GM18498 (cell line): ENCODE results near the gene A3GALT2.

Experiments used
- ATAC-seq: cut with Tn5 transposase; IDR thresholded peaks from one replicate; pipeline ENCODE4 v1.9.1; 2021; ENCODE audit warnings: mild to moderate bottlenecking, moderate library complexity; ENCODE audit not compliant: unreplicated experiment

A3GALT2 gene

DNA sequence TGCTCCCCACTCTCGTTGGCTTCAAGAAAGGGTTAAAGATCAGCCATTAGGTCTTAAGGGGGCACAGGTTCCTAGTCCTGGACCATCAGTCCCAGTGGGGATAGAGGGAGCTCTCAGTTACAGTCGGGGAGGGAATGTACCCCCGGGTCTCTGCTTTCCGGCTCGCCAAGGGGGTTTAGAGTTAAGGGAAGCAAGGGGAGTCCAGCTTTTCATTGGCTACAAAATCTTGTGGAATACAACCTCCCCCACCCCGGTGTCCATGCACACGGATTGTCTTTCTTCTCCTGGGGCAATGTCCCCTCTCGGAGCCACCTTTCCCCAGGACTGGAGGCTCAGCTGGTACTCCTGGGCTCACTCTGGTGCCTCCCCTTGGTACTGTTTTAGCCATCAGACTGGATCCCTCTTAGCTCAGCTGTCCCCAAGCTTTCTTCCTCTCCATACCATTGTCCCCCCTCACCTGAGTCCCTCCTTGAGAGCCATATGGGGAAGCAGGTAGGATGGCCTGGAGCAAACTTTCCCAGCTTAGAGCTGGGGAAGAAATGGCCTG lies at the start of gene A3GALT2:
TSS of gene A3GALT2 (minus strand) at position 480 of the 547 bp plus-strand sequence. CDS start at position 480, 0 bp downstream.
- no peak for ATAC-seq

DNA sequence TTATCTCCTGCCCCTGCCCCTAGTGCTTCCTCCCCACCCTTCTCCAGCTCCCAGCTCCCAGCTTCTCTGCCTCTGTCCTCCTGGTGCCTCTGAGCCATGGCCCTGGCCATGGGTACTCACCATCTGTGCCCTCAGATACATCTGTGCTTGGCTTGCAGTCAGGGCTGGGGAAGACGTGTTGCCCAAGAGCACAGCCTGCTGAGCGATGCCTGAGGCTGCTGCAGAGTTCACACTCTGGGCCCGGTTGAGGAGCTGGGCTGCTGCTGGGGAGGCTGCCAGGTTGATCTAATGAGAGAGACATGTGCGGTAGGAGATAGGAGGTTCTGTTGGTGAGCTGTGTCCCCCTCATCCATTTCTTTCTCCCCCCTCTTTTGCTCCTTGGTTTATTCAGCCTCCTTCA lies 49.4 kb upstream of the A3GALT2 start:
- ATAC-seq: no peak

DNA sequence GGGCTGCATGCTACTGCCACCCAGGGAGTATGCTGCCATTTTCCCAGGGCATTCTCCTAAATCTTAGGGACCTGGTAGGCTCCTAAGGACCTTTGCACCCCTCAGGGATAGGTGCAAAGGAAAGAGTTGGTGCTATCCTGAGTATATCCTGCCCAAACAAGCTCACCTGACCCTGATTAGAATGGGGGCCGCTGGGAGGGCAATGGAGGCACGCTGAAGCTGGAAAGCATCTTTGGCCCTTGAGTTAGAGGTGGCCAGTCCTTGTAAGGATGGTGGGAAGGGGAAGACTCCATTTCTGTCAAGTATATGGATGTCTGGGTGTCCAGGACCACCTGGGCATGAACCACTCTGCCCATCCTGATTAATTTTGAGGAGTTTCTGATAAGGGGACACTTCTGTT lies 48.9 kb upstream of the A3GALT2 start:
- ATAC-seq: no peak

DNA sequence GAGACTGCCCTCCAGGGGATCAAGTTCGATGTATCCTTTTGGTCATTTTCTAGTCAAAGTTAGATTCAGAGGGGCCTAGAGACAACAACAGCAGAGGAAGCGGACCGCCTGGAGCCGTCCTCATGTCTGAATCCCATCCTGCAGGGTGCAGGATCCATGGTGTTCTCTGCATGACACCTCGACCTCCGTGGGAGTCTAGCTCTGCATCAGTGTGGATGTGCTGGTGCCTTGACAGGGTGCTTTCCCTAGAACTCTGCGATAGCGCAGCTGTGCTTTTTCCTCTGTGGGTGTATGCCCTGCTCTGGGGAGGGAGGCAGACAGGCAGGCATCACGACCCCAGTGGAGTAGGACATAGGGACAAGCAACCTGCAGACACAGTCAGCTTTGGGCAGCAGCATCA lies 48.2 kb upstream of the A3GALT2 start:
- no peak for ATAC-seq

DNA sequence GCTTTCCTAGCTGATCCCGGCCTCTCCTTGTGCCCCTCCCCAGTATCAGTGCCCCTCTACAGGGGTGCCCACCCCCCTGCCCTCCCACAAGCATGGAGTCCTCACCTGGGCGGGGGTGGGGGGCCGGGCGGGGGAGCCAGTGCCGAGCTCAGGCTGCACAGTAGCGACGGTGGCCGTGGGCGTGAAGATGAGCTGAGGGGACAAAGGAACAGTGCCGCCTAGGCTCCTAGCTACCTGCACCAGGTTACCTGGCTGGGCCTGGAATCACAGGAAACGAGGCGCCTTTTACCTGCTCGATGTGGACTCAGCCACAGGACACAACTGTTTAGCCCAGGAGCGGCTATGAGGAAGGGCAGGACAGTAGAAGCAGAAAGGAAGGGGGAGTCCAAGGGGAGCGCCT lies 47.5 kb upstream of the A3GALT2 start:
- no peak for ATAC-seq

DNA sequence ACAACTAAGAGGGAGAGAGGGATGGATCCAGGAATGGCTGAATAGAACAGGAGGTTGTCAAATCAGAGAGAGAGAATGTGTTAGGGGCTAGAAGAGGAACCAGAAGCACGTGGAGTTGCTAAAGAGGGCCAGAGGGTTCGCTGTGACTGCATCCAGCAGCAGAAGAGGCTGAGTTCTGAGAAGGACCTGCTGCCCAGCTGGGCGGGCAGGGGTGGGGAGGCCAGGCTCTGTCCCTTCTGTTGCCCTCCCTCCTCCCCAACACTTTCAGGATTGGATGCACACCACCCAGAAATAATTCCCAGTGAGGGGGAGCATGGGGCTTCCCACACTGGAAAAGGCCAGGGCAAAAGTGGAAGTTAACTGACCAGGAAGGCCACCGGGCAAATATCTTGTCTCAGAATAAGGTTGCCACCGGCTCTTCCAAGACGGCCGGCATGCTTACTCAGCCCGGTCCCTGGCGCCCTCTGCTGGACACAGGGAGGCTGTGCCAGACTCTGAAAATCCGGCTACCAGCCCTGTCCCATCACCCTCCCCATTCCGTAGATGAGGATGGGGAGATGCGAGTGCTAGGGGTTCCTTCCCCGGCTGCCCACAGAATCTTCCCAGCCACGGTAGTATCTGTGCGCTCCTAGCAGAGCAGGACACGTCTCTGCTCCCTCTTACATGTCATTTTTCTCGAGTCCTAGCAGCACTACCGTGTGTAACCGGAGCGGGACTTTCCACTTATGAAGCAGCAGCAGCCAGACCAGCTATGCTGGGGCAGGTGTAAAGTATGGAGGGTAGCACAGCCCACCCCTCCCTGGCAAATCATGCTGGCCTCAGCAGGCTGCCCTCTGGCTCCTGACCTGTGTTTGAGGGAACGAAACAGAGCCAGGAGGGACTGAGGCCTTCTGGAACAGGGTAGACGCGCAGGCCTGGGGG lies 46.8 kb upstream of the A3GALT2 start:
- ATAC-seq: no peak

DNA sequence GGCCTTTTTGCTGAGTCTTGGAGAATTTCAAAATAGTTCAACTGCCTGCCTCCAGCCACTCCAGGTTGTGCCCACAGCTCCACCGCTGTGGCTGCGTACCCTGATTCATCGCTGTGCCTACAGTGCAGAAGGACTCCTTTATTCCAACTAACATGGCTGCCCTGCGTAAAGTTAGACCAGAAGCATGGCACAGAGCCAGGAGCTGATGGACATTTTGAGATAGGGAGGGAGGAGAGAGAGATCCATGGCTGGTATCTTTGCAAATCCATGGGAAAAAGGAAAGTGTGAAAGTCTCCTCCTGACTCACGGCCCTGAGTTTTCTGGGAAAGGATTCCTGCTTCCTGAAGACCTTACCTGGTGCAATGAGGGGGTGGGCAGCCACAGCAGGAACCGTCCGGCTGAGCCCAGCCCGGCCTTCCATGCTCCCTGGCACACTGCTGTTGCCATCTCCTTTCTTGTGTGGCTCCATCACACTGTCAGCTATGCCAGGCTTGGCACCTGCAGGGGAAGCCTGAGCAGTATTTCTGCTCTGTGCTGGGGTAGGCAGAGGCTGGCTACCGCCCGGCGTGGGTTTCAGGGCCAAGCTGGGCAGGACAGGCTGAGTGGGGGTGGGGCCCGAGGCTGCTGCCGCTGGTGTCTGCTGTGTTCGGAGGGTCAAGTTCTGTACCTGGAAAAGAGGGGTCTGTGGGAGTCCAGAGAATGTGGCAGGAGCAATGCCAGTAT lies 46.0 kb upstream of the A3GALT2 start:
- no peak for ATAC-seq

DNA sequence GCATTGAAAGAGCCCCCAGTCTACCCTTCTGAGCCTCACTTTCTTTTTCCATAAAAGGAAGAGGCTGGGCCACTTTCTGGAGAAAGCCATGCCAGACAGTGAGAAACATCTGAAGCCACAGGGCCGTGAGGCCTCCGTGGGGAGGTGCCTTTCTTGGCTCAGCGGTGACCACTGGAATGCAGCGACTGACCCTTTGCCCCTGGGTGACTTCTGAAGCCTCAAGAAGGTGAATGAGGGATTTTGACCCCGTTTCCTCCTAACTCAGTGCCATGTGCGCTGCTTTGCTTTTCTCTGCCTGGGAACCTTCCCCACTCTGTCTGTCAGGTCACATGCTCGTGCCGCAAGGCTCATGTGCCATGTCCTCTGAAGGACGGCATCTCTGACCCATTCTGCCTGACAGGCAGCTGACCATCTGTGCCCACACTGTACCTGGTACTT lies 44.7 kb upstream of the A3GALT2 start:
- no peak for ATAC-seq

DNA sequence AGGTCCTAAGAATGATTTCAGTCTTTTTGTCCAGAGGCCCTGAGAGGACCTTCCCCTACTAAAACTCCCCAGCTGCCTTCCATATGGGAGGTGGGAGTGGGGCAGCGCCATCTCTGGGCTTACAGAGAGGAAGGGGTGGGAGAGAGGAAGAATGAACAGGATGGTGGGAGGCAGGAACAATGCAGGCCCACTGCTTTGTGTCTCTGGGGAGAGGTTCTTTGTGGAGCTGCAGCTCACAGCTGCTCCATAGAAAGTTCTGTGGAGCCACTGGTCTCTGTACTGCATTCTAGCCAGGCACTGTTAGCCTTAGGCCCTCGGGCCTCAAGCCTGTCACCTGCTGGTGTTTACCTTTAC lies 43.6 kb upstream of the A3GALT2 start:
- no peak for ATAC-seq

DNA sequence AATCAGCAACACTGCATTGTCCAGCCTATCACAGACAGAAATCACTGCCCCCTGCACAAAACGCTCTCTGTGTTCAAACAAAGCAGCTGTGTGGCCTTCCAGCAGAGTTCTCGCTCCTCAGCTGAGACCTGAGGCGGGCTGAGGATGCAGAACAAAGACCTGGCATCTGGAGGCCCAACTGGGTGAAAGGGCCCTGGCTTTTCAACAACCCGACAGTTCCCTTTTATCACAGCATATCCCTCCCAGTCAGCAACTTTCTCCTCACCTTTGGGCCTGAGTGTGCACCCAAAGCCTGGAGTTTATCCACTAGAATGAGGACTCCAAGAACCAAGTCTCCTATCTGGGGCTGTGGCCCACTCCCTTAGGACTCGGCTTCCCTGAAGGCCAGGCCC lies 42.6 kb upstream of the A3GALT2 start:
- no peak for ATAC-seq

DNA sequence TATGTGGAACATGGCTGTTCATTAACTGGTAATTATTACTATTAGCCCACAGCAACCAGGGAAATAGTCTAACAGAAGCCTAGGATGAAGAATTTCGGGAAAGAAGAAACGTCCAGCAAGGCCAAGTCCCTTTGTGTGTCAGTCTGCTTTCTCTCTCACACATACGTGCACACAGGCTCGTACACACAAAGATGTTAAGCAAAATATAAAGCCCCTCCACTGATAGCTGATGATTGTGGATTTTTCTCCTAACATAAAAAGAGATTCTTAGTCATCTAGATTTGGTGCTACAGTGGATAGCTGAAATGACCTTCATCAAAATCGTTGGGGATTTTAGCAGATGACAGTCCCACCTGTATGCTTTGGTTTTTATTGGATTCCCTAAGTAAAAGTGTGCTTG lies 42.1 kb upstream of the A3GALT2 start:
- no peak for ATAC-seq

DNA sequence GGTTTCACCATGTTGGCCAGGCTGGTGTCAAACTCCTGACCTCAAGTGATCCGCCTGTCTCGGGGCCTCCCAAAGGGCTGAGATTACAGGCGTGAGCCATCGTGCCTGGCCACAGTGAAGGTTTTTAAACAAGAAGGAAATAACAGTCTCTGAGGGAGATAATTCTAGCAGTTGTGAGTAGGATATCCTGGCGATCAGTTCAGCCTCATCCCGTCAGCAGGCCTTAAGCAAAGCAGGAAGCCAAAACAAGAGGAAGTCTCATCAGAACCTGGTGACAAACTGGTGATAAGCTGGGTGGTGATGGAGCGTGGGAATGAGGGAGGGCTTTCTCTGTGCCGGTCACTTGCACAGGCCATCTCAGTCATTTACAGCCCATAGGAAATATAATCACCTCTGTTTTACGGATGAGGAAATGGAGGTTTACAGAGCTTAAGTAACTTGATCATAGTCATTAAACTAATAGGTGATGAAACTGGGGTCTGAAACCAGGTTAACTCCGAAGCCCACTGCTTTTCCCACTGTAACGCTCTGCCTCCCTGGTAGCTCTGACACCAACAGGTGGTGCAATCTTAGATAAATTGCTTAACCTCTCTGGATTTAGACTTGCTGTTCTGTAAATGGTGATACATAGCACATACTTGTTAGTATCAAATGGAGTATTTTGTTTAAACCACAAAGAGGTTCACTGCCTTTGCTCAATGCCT lies 40.8 kb upstream of the A3GALT2 start:
- ATAC-seq: no peak

DNA sequence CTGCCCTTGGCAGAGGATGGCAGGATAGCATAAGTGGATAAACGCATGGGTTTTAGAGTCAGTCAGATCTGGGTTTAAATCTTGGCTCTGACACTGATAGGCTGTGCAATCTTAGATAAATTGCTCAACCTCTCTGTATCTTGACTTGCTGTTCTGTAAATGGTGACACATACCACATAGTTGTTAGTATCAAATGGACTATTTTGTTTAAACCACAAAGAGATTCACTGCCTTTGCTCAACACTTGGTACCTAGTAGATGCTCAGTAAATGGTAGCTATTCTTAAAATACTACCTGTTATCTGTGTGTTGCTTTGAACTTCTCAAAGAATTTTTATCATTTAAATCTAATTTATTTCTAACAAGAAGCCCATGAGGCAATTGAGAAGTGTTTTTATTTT lies 39.5 kb upstream of the A3GALT2 start:
- ATAC-seq: no peak

DNA sequence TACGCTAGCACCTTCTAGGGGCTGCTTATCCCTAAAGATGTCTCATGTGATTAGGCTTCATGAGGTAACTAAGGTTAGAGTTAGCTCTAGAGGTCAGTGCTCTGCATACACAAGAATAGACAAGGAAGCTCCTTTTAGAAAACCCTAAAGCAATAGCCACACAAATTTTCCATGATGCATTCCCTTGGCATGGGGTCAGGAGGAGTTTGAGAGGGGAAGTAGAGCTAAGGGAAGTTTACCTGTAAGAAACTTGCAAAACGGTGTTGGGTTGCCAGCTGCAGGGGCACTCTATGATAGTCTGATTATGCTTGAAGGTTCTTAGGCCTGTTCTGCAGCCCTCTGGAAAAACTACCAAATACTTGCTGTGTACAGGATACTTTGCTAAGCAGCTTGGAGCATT lies 39.0 kb upstream of the A3GALT2 start:
- no peak for ATAC-seq

DNA sequence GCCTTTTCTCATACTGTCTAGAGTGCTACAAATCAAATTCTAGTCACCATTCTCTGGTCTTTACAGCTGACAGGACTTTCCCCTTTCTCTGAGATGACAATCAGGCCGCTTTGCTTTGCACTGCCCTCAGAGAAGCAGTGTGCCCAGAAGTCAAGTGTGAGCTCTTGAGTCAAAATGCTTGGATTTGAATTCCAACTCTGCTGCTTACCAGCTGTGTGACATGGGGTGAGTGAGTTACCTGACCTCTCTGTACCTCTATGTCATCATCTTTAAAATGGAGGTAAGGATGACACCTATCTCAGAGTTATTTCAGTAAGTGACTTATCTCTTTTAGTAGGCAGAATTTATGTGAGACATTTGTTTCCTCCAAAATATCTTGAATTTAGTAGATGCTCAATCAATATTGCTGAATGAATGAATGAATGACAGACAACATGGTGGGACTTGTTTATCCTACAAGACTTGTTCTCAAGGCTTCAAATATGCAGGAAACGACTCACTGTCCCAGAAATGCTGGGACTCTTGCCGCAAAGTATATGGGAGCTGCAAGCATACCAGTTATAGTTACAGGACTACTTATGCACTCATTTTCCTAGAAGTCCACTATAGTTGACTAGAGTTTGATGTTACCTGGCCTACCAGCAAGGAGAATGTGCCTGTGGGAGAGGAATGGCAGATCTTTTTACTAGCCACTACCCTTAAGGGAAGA lies 38.1 kb upstream of the A3GALT2 start:
- no peak for ATAC-seq

DNA sequence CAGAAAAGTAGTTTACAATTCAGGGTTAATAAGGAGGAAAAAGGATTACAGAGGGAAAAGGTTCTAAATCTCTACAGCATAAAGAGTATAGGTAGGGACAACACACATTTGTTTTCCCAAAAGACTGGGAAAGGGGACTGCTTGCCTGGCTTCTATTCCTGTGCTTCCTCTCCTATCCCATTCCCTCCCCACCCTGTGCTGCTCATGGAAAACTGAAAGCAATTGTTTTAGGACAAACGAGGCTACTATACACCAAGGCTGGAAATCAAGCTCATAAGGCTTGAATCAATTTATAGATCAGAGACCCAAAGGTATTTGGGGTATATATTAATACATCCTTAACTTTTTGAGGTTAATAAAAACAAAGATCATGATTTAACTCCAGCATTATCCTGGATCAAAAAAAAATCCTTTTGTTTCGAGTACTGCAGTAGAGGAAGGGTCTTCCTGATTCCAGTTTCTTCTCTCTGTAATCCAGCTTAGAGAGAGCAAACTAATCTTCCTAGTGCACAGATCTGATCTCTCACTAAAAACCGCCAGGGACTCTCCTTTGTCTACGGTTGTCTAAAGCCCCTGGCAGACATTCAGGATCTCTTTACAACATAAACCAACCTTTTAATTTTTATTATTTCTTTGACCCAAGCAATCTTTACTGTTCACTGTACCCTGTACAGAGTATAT lies 37.4 kb upstream of the A3GALT2 start:
- ATAC-seq: no peak

DNA sequence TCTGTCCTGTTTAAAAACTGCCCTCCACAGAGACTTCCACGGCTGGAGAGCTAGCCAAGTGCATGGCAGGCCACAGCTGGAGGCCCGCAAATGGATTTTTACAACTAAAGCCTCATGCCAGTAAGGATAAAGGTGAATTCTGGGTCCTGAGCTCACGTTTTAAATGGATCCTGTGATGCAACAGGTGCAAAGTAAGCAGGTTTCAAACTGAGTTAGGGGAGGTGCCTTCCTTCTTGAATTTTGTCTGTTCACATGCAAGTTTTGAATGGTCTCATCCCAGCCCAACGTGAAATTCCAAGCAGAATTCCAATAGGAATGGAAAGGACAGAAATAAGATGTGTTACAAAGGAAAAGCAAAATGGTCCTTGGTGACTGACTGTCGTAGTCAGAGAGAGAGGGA lies 36.2 kb upstream of the A3GALT2 start:
- no peak for ATAC-seq

DNA sequence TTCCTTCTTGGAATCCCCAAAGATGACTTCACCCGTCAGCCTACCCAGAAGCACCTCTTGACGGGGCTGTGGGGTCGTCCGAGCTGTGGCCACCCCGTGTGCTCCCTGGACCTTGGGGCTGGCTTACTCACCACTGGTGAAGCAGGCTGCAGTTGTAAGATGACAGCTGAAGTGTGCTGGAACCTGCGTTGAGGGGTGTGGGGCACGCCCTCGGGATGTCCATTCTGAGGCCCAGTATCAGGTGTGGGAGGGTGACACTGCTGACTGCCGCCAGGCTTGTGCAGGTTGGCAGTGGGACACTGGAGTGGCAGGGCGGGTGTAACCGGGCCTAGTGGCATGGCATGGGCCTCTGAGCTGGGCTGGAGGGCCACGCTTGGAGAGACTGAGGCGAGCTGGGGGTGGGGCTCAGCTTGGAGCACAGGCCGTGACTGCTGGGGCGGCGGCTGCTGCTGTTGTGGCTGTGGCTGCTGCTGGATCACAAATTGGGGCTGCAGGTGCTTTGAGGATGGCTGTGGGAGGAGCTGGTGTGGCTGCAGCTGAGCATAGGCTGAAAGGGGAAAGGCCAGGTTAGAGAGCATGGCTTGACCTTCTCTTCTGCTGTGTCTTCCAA lies 33.9 kb upstream of the A3GALT2 start:
- ATAC-seq: no peak

DNA sequence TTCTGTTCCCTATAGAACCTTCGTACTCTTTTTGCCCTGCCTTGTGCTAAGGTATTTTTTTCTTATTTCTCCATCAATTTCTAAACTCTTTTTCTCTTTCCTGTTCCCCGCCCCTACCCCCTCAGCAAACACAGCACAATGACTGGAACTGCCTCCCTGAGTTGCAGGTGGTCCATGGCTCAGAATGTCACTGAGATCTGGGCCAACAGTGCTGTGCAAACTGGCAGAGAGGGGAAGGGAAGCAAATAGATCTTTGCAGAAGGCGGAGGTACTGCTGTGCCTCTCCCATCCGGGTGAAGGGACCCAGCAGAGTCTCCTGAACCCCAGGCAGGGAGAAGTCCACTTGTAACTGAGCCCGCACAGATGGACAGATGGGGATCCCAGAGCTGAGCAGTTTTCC lies 32.6 kb upstream of the A3GALT2 start:
- no peak for ATAC-seq

DNA sequence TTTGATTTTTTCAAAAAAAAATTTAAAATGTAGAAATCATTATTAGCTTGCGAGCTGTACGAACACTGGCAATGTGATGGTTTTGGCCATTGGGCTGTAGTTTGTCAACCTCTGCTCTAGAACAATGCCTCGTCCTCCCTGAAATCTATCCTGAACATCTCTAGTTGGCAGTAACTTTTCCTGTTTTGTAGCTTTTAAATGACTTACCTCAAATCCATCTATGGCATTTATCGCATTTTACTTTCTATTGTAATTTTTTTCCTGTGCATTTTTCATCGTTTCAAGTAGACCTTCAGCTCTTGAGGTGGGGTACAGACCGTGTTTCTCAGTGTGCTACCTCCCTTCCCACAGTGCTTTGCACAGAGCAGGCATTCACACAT lies 30.4 kb upstream of the A3GALT2 start:
- ATAC-seq: no peak
